Fibroblast of skin of right quadriceps (primary cell): ENCODE results near the gene PCNA.
A peak's percentile ranks its signal among the peaks of the same experiment; 100 is the strongest.
"Not testable (repeated sequence)": the region's sequence is repeated elsewhere in the genome, so short reads cannot be mapped to it uniquely, and the experiment has no call there.

ENCODE experiments used
- DNase-seq: peaks from one replicate; pipeline ENCODE4 v3.0.0-alpha.2; 2013

Gene PCNA

DNA sequence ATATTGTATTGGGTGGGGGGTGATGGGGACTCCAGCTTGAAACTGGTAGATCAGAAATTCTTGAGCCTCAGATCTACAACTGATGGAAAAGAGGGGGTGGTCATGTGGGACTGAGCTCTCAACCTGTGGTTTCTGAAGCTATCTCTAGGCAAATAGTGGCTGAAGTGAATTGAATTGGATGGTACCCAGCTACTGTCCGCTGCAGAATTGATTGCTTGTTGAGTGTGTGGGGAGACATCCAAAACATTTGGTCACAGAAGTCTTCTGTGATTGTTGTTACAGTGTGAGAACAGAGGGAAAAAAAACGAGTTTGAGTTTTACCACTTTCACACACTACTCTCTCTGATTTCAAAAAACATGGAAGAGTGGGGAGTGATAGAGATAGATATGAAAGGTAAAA lies 21.9 kb upstream of the PCNA start:
- no peak for DNase-seq

DNA sequence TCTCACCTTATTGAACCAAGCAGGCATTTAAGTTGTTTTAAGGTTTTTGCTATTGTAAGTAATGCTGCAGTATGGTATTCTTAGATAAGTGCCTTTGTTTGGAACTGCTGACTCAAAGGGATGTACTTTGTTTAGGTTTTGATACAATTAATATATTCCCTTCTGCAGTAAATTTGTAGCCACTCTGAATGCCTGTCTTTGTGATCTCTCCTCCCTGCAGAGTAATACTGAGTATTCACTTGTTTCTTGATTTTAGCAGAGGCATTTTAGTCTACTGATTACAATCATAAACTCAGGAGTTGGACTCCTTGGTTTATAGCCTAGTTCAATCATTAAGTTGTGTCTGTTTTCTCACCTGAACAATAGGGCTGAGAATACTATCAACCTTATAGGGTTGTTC lies 20.4 kb upstream of the PCNA start:
- DNase-seq: no peak

DNA sequence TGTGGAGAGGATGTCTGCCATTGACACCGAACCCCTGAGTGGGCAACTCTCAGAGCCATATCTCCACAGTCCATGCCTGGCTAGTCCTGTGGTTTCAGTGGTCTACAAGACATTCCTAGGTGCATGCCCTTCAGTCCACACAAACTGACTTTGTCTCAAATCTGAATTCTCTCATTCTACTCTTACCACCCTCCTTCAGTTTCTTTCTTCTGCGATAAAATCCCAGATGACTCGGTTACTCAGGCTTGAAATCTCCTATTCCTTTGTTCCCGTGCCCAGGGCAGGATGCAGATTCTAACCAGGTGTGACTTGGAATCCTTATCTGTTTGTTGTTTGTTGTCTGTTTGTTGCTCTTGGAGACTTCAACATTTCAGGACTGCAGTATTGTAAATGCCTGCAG lies 16.3 kb upstream of the PCNA start:
- DNase-seq: no peak

DNA sequence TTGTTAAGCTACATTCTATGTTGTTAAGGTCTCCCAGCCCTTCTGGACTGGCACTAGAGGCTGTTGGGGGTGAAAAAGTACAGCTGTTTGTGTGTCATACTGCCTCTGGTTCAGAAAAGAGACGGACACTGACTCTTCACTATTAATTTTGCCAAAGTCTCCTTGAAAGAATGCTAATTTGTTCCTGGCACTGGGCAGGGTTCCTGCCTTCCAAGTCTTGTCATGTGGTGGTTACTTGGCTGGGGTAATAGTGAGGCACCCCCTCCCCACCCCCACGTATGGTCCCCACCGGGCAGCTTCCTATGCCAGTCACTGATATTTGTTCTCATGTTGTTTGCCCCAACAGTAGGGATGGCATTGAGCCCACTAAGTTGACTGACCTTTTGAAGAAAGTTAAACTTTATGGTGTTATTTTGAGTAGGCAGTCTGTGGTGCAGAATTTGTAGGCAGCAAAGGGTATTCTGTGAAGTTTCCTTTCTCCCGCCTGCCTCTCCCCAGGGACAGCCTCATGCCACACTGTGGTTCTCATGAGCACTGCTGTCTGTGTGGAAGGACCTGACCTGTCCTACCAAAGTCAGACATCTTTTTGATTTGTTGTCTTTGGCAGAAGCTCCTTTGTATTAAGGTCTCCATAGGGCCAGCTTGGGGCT lies 15.7 kb upstream of the PCNA start:
- no peak for DNase-seq

DNA sequence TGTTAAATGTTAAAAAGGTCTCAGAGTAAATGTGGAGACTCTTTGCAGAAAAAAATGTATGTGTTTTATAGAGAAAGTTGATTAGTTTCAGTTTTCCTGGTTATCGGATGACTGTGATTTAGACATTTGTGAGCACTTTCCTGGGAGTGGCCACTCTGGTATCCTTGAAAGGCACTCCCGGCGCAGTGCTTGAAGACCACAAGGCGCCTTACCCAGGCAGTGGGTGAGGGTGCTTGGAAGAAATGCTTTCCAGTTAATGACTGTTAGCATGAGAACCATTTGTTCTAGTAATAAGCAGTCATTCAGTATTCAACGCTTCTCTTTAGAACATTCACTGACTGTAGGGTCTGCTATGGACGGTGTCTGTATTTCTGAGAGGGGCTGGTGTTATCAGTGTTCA lies 14.2 kb upstream of the PCNA start:
- no peak for DNase-seq

DNA sequence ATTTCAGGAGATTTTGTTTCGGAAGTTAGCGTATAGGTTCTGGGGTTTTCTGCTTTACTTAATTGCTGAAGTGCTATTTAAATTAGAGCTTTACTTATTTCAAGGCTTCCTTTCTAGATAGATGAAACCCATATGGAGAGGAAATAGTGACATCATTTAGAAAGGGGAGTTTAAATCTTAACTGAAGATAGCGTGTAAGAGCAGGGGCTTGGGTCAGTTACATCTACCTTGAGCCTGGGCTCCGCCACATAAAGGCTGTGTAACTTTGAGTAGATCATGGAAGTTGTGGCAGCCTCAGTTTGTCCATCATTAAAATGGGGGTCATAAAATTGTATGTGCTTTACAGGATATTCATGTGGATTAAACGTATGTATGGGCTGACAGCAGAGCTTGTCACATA lies 11.7 kb upstream of the PCNA start:
- peak; percentile 18 for DNase-seq

DNA sequence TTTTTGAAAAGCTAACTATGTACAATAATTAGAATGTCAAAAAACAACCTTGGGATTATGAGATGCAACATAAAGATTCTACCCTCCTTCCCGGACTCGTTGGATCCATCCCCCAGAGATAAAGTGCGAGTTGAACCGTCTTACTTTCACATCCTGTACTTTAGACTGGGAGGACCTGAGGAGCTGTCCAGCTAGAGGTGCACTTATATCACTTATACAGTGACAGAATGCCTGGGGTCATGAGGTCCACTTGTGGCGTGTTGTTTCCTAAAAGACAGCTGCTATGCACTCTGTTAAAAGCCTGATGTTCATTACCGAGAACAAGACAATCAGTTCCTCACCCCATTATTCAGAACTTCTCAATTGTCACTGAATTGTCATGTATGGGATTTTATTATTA lies 9.1 kb upstream of the PCNA start:
- no peak for DNase-seq

DNA sequence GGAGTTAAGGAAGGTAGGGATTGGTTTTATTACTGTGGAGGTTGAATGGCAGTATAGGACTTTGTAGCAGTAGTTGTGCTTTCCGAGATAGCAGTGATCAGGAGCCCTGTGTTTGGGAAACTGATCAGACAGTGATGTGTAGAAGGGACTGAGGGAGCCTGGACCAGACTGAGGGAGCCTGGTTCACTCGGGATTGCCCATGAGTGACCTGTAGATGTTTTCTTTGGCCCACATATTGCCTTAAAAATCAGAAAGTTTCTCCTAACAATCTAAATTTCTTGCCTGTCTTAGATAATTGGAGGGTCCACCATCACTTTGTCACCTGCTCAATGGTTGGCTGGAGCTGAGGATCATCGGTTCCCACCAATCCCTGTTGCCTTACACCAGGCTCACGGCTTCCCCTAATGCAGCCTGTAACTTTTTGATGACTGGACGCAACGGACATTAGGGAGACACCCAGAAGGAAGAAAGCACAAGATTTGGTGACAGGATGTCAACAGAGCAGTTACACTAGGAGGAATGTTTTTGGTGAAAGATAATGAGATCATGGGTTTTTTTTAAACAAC lies 8.2 kb upstream of the PCNA start:
- no peak for DNase-seq

DNA sequence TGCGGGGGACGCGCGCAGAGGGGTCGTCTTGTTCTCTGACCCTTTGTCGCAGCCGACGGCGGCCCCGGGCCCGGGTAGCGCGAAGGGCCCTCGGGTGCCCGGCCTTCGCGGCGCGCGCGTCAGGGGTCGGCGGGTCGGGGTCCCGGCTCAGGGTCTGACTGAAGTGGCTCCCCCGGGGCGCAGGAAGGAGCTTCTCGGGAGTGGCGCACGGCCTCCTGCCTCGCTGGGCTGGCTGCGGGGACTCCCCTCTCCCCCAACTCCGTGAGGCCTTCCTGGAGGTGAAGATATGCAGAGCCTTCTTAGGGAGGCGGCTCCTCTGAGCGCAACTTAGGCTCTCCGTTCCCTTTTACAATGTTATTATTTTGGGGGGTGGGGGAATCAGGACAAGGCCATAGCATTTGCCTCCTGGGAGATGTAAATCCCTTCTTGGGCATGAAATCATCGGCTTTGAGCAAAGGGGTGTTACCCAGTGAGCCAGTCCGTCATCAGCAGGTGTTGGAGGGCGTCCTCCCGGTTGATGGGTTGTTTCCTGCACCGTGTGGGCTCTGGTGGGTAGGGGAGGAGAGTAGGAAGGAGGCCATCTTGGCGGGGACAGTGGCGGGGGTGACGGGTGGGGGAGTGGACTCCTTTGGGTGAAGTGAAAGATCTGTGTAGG lies 7.6 kb upstream of the PCNA start:
- peak; percentile 28 for DNase-seq

DNA sequence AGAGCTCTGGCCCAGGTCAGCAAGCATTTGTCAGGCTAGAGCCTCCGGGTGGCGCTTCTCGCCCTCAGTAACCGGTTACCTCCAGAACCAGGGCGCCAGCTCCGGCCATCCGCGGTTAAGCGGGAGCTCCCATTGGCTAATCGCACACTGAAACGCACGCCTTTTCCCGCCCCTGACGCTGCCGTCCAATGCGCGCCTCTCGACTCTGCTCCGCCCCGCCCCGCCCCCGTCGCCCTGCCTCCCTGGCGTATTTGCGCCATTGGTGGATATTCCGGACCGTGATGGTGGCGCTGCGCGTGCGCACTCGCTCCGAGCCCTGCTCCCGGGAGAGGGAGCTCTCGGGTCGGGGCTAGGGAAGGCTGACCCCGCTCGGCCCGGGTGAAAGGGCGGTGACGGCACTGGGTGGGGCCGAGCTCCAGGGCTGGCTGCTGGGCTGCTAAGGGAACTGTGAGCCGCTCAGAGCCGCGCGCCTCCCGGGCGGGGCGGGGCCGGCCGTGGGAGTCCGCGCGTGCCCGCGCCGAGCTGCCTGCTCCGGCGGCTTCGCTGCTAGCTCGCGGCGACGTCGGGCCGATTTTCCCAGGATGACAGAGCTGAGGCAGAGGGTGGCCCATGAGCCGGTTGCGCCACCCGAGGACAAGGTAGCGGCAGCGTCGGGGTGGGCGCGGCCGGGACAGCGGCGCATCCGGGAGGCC lies 6.9 kb upstream of the PCNA start, which contains the start of gene CDS2:
Gene CDS2 (plus strand): TSS at position 497 of the 692 bp plus-strand sequence. CDS start 85 bp downstream, at position 582.
- DNase-seq: peak; percentile 98

DNA sequence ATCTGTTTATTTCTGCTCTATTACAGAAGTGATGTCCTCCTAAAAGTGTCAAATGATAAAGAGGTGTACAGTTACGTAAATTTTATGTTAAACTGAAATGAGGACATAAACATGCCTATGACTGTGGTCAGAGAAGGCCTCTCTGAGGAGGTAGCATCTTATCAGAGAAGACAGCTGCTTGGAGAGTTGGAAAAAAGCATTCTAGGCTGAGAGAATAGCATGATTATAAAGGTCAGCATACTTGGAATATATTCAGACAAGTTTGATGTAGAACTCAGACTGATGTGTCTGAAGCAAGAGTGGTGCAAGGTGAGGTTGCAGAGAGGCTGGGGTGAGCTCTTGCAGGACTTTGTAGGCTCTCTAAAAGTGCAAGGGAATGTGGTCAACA lies 3.1 kb upstream of the PCNA start:
- no peak for DNase-seq

DNA sequence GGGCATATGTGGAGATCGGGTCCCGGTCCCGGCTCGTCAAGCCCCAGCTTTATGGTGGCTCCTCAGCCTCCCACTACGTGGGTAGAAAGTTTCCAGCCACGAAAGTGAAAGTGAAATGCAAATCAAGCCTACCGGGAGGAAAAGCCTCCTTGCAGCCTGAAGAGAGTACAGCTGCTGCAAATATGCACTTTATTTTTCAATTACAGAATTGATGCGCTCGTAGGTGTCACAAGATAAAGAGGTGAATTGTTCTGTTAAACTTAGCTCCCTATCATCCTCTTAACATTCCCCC lies 373 bp upstream of the PCNA start:
- no peak for DNase-seq

DNA sequence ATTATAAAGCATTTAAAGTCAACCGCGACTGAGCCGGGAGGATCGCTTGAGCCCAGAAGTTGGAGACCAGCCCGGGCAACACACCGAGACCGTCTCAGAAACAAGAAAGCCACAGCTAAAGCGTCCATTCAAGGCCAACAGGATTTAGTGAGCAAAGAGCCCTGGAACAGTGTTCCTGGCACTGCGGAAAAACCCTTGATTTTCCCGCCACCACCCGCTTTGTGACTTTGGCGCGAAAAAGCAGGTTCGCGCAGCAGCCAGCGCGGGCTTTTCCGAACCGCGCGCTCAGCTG lies 669 bp downstream of the PCNA start:
- no peak for DNase-seq

DNA sequence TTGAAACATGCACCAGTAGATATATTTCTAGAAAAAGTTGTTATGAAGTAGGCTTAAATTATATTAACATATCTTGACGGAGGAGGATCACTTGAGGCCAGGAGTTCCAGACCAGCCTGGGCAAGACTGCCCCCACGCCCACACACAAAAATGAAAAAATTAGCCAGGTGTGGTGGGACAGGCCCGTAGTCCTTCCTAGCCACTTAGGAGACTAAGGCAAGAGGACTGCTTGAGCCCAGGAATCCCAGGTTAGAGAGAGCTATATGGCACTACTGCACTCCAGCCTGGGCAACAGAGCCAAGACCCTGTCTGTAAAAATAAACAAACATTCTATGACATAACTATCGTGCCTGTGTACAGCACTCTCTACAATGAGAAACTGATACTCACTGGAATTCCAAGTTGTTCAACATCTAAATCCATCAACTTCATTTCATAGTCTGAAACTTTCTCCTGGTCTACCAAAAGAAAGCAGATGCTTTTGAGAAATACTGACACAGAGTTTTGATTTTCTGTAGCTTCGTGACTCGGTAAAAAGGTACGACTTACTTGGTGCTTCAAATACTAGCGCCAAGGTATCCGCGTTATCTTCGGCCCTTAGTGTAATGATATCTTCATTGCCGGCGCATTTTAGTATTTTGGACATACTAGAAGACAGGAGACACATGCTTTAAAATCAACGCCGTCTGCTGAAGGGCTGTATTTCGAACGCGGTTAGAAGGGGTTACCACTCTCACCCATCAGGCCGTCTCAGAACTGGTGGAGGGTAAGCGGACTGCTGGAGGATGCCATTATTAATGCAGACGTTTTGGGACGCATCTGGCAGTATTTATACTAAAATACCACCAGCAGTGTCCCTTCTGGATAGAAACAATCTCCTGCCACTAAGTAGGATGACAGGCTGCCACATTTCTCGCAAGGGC lies 1.3 kb downstream of the PCNA start:
- no peak for DNase-seq

DNA sequence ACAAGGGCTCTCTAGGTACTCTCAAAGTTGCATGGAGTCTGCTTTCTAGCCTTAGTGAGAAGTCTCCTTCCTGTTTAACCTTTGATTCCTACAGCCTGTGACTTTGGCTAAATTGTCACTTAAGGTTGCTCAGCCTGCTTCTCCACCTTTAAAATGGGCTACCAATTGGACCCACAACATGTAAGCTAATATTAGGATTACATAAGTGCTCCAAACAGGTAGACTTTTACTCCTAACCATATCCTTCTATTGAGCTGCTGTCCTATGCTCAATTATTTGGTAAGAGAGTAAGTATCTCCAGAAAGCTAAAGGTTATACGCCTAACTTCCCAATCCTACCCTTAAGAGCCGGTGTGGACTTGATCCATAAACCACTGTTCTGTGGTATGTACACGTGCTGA lies 2.9 kb downstream of the PCNA start:
- no peak for DNase-seq

DNA sequence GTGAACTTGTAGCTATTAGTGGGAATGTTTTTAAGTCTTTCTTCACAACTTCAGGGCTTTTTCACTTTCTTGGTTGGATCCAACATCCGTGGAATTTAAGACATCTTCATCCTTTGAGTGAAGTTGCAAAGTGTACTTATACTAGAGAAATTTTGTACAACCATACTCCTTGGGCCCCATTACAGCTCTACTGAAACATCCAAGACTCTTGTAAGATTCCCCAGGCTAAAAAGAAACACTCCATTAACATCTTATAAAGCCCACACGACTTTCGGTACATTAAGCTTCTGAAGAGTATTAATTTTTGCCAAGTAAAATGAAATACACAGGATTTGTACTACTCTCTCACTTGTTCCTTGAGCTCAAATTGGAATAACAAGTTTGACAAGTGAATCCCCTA lies 5.4 kb downstream of the PCNA start:
- DNase-seq: no peak

DNA sequence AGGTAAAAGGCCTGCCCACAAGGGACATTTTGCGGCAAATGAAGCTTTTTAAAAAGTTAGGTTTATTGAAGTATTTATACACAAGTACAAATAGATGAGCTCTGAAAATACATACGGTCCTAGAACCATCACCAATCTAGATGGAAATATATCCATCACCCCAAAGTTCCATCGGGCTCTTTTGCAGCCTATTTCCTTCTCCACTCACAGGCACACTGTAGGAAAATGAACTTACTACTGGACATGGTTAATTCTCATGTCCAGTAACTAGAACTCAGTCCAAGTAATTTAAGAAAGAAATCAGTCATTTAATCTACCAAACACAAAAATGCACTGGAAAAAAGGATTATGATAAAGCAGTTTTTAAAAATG lies 6.2 kb downstream of the PCNA start:
- no peak for DNase-seq

DNA sequence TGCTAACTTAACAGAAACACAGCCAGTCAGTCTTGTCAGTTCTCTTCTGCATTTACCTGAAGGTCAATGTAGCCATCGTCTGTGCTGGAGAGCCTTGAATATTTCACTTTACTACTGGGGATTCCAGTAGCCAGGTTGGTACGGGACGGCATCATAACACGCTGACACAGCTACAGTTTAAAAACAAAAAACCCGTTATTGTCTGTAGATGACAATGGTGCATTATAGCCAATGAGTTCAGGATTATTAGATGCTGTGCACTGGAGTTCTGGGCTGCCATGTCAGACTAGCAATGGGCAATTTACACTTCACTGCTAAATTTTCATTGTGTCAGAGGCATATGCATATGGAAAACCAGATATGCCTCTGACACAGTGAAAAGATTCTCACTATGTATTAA lies 10.5 kb downstream of the PCNA start:
- DNase-seq: no peak

DNA sequence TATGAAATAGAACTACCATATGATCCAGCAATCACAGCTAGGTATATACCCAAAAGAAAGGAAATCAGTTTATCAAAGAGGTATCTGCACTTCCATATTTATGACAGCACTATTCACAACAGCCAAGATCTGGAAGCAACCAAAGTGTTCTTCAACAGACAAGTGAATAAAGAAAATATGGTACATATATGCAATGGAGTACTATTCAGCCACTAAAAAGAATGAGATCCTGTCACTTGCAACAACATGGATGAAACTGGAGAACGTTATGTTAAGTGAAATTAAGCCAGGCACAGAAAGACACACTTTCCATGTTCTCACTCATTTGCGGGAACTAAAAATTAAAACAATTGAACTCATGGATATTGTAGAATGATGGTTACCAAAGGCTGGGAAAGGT lies 15.3 kb downstream of the PCNA start:
- no peak for DNase-seq

DNA sequence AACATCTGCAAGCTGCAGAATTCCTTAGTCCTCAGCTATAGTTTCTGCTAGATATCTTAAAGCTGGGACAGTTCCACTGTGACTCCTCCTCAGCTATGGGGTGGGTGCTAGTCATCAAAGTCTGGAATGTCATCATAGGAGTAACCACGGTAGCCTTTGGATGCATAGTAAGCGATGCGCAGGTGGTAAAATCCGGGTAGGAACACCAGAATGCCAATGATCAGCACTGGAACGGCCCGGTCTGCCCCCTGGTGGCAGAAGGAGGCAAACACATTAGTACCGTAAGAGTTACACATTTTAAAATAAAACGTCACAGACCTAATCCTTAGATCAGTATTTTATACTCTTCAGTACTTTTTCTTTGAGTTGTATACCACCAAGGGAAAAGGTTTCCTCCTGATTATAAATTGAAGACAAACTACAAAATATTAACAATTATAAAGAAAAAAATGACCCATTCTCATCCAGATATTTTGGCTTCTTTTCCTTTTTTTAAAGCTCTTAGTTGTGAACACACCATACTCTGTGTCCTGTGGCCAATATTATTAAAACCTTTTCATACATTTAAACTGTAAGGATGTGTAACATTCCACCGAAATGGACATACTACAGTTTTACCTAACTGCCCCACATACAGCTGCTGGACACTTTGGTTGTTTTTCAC lies 18.9 kb downstream of the PCNA start:
- DNase-seq: peak; percentile 47

DNA sequence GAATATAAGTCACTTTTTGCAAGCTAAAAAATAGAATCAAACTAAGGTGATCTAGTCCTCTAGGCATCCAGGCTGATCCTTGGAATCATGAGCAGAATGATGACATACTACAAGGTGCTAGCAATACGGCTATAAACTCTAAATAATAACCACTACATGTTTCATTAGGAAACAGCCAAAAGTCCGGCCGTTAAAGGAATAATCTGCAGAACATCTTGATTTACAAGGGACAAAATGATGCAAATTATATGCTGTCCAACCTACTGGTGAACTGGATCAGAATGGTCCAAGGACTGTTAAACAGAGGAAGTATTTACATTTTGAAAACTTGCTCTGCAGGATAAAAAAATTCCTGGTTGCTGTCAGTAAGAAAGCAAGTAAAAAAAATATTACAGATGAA lies 19.8 kb downstream of the PCNA start:
- not testable (repeated sequence) for DNase-seq

DNA sequence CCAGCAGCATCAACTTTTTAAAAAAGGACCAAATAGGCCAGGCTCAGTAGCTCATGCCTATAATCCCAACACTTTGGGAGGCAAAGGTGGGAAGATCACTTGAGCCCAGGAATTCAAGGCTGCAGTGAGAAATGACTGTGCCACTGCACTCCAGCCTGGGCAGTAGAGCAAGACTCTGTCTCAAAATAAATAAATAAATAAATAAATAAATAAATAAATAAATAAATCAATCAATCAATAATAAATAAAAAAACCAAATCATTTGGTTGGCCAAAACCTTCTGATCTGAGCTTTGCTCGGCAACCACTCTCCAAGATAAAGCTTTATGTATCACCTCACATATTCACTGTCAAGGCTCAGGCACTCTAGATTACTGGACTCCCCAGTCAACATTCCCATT lies 20.7 kb downstream of the PCNA start:
- not testable (repeated sequence) for DNase-seq

DNA sequence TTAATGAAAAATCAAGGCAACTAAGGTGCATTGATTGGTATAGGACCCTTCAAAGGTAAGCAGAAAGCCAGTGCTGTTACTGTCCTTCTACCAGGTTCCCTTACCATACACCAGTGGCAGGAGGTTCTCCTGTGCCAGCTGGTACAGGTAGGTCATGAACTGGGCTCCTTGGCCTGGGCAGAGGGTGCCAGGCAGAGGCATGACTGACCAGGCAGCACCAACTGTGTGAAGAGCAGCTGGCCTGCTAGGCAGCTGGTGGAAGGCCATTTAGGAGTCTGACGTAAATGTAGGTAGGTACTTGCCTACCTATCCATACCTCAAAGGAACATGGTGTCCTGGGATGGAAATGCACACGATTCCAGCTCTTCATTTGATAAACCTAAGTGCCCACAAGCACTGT lies 23.3 kb downstream of the PCNA start:
- no peak for DNase-seq
